GM12878 (cell line): ENCODE results near the gene RAB26. TPM values are rescaled to one million over a fixed set of nuclear protein-coding genes. Genes with fewer than 3 reads are reported as not detected.

ENCODE experiments used
- ATAC-seq: fragments of 200-7000 bp; cut with Tn5 transposase; 3 replicates; pipeline ENCODE4 v1.9.1; 2020; ENCODE audit warnings: mild to moderate bottlenecking, moderate library complexity
- BruUV-seq: library from RNA; stranded (reverse); fragments of 400-500 nt; replicated peaks from 2 replicates; lab custom pipeline; 2021; lab: Mats Ljungman, UMichigan
- CTCF ChIA-PET: fragments of 300-600 bp; sonication (Branson Sonifier 250); formaldehyde crosslinking; extraction: SDS; loops from one replicate; lab custom pipeline; 2021; ENCODE audit warnings: inconsistent platforms; lab: Yijun Ruan, JAX
- POLR2A ChIA-PET: fragments of 350-600 bp; formaldehyde crosslinking; extraction: SDS; loops from one replicate; lab custom pipeline; 2021; ENCODE audit warnings: inconsistent platforms; lab: Charles Lee
- RAD21 ChIA-PET: fragments of 300-600 bp; sonication (Branson Sonifier 250); formaldehyde crosslinking; loops from one replicate; lab custom pipeline; 2023; ENCODE audit warnings: antibody characterized with exemption; ENCODE audit not compliant: unreplicated experiment; lab: Charles Lee
- SMC1A ChIA-PET: fragments of 300-600 bp; sonication (Branson Sonifier 250); formaldehyde crosslinking; loops from one replicate; lab custom pipeline; 2023; ENCODE audit not compliant: unreplicated experiment, uncharacterized antibody; lab: Charles Lee
- DNase-seq: peaks from one replicate; pipeline ENCODE4 v3.0.0-alpha.2; 2011; ENCODE audit warnings: low read depth, low spot score
- FAIRE-seq: peaks from 3 replicates; lab custom pipeline; 2011; peaks lifted over from hg19 to GRCh38; lab: Jason Lieb, UNC
- H2AFZ ChIP-seq: 2 replicates; pipeline ENCODE4 v1.6.0; 2011; ENCODE audit warnings: low read depth, low read length, control low read depth; ENCODE audit not compliant: control insufficient read depth
- H3K27ac ChIP-seq: 2 replicates; pipeline ENCODE4 v1.5.1; 2011; ENCODE audit warnings: control low read depth; ENCODE audit not compliant: control insufficient read depth, insufficient read depth
- H3K27me3 ChIP-seq, 2 experiments: replicated peaks in 1 of 2; 2 replicates each; pipeline versions ENCODE4 v1.6.0 to v1.6.1; 2011; ENCODE audit warnings: low read length in 1 of 2; ENCODE audit not compliant: control insufficient read depth in 2 of 2, insufficient read depth in 2 of 2
- H3K36me3 ChIP-seq, 2 experiments: 2 replicates each; pipeline ENCODE4 v1.5.1; 2011; ENCODE audit warnings: low read length in 1 of 2; ENCODE audit not compliant: control insufficient read depth in 2 of 2, insufficient read depth in 2 of 2
- H3K4me1 ChIP-seq: 2 replicates; pipeline ENCODE4 v1.6.1; 2011; ENCODE audit warnings: mild to moderate bottlenecking, low read length, moderate library complexity, mixed read lengths; ENCODE audit not compliant: control insufficient read depth, insufficient read depth
- H3K4me2 ChIP-seq: 2 replicates; pipeline ENCODE4 v1.6.0; 2011; ENCODE audit warnings: control low read depth; ENCODE audit not compliant: control insufficient read depth, insufficient read depth
- H3K4me3 ChIP-seq: fragments of 200-600 bp; sonication (generic); 2 replicates; pipeline ENCODE4 v1.5.1; 2016
- H3K79me2 ChIP-seq: 2 replicates; pipeline ENCODE4 v1.6.0; 2011; ENCODE audit warnings: low read length; ENCODE audit not compliant: control insufficient read depth, insufficient read depth
- H3K9ac ChIP-seq: 2 replicates; pipeline ENCODE4 v1.8.0; 2011; ENCODE audit warnings: low read length, control low read depth, mixed read lengths; ENCODE audit not compliant: control insufficient read depth, insufficient read depth
- H3K9me3 ChIP-seq: replicated peaks from 3 replicates; pipeline ENCODE4 v1.5.1; 2011; ENCODE audit warnings: mild to moderate bottlenecking, low read length; ENCODE audit not compliant: control insufficient read depth, insufficient read depth
- H4K20me1 ChIP-seq: 2 replicates; pipeline ENCODE4 v1.6.0; 2011; ENCODE audit not compliant: control insufficient read depth, insufficient read depth
- BCL3 ChIP-seq: IDR thresholded peaks from 2 replicates; pipeline ENCODE4 v1.6.1; 2011; ENCODE audit warnings: borderline replicate concordance, low read depth, mild to moderate bottlenecking, moderate library complexity, low read length; ENCODE audit not compliant: insufficient read depth, poor library complexity, severe bottlenecking
- HSF1 ChIP-seq: fragments of 150-350 bp; IDR thresholded peaks from 2 replicates; pipeline ENCODE4 v1.6.1; 2014; ENCODE audit warnings: mild to moderate bottlenecking, low read depth, low read length
- RCOR1 ChIP-seq: conservative IDR thresholded peaks from 2 replicates; pipeline ENCODE4 v1.6.1; 2012; ENCODE audit warnings: low read depth, low read length, improper control_type of control experiment
- ZBED1 ChIP-seq: IDR thresholded peaks from 2 replicates; pipeline ENCODE4 v1.6.1; 2016; ENCODE audit warnings: borderline replicate concordance
- ZBTB4 ChIP-seq: fragments of 450-650 bp; formaldehyde crosslinking; IDR thresholded peaks from 2 replicates; pipeline ENCODE4 v1.4.0; 2022; ENCODE audit warnings: mild to moderate bottlenecking, moderate library complexity
- ZNF207 ChIP-seq: fragments of 450-650 bp; IDR thresholded peaks from 2 replicates; pipeline ENCODE4 v1.6.1; 2014; ENCODE audit warnings: antibody characterized with exemption, mild to moderate bottlenecking, borderline replicate concordance
- WGBS: methylation state at CpG from one replicate; pipeline ENCODE4 v1.1.6; 2016; ENCODE audit warnings: low lambda C conversion rate; ENCODE audit not compliant: insufficient replicate concordance, insufficient coverage; ENCODE audit errors: missing lambda C conversion rate; 5-methylcytosine and 5-hydroxymethylcytosine counted together
- in situ Hi-C: fragments of 300-500 bp; cut with MboI; formaldehyde crosslinking; loops from 9 replicates; pipeline ENCODE4 v1.14.3; 2018; ENCODE audit warnings: mixed read lengths
- intact Hi-C: fragments of 100-400 bp; cut with micrococcal nuclease; formaldehyde crosslinking; loops from one replicate; pipeline ENCODE4 v1.14.2; 2022; ENCODE audit not compliant: unreplicated experiment
- polyA plus RNA-seq, 11 experiments: library from polyadenylated mRNA; depleted of rRNA in 4 of 11; unstranded in 6 of 11; stranded (reverse) in 5 of 11; fragments of >200 nt; fragmentation: Nextera tagmentation in 4 of 11; fragmentation: Illumina TruSeq in 1 of 11; extraction: Ambion mirVana in 4 of 11; extraction: Trizol in 1 of 11; gene quantifications; 1 replicate in 1 of 11; 2 replicates in 10 of 11; pipeline versions ENCODE4 v1.2.1 to v1.2.3, GENCODE V29; 2011 to 2016; ENCODE audit warnings: inconsistent platforms in 2 of 11, missing spikeins in 2 of 11, low read depth in 1 of 11
- total RNA-seq, 4 experiments: library from RNA; depleted of rRNA in 3 of 4; stranded (reverse); fragments of >200 nt in 3 of 4; fragmentation: Illumina TruSeq in 1 of 4; extraction: Trizol in 1 of 4; gene quantifications; 2 replicates each; pipeline versions ENCODE4 v1.2.1 to v1.2.3, GENCODE V29; 2013 to 2021

RAB26 gene
- total and polyA plus RNA-seq, 10 of the 15 experiments (the other 5 are each of a cell fraction or from before 2014, with no cell fraction given), result 0.13 to 4.5 (median 0.33) TPM; not detected in 1

GRCh38 chr16:2180962-2181923 is 32.8 kb downstream of the RAB26 start (continued):
- TF ChIP-seq ZBTB4 (CRISPR knock-in tag) (no peak), RCOR1 (no peak), ZBED1 (no peak), HSF1 (no peak)

- Histone ChIP-seq H3K4me3 (no peak overlapping the region), H3K36me3 (peaks cover 0 to under 1% of the 10 kb centered on the region in 2 experiments; a peak in 2 of 4 replicates), H3K4me2 (no peak overlapping the region), H3K9me3 (no peaks in the 10 kb centered on the region), H4K20me1 (no peaks in the 10 kb centered on the region), H2AFZ (no peak overlapping the region), H3K9ac (no peak overlapping the region), H3K4me1 (no peaks in the 10 kb centered on the region), H3K79me2 (no peaks in the 10 kb centered on the region), H3K27me3 (no peaks in the 10 kb centered on the region; a peak in 1 of 4 replicates), H3K27ac (no peak overlapping the region)
- ATAC-seq (no peak), FAIRE-seq (no peak), DNase-seq (no peak)
- WGBS, result over 99% methylated on average over 19 of the region's 20 CpGs
- intact Hi-C loops, result no loop called here
- in situ Hi-C loops, result no loop called here
- TF ChIP-seq ZNF207 (no peak), BCL3 (peak; percentile 83)
- ChIA-PET CTCF (no interaction called here), SMC1A (no interaction called here), RAD21 (no interaction called here), POLR2A (no interaction called here)
- no TSS peak for BruUV-seq
Observed at GRCh38 chr16:2181952-2182351, 33.5 kb downstream of the RAB26 start.
